Body of pancreas (tissue), 4 donors: Measurements from ENCODE around the gene BACH1. TPM values are rescaled to one million over a fixed set of nuclear protein-coding genes. Genes with fewer than 3 reads are reported as not detected.

Experiments used
- ATAC-seq: fragments of 150-250 bp; one replicate; pipeline ENCODE4 v1.9.1; 2016
- DNase-seq, 4 donors: peaks; one replicate each; pipeline ENCODE4 v3.0.0-alpha.2; 2019
- H3K27ac ChIP-seq, 4 donors: fragments of 200-600 bp; sonication (generic); 1 replicate in 3 of 4; 2 replicates in 1 of 4; pipeline versions ENCODE4 v1.5.1 to v1.6.1; 2016 to 2019; ENCODE audit warnings: mild to moderate bottlenecking in 1 of 4, mixed read lengths in 1 of 4, moderate library complexity in 1 of 4
- H3K27me3 ChIP-seq, 2 donors: fragments of 200-600 bp; sonication (generic); one replicate each; pipeline ENCODE4 v1.6.0; 2016; ENCODE audit warnings: mild to moderate bottlenecking in 1 of 2
- H3K36me3 ChIP-seq, 2 donors: fragments of 200-600 bp; sonication (generic); replicated peaks in 1 of 2; 2 replicates each; pipeline ENCODE4 v1.5.1; 2016; ENCODE audit warnings: low read depth in 2 of 2; ENCODE audit not compliant: insufficient read depth in 1 of 2
- H3K4me1 ChIP-seq: fragments of 200-600 bp; sonication (generic); one replicate; pipeline ENCODE4 v1.6.0; 2016
- H3K4me3 ChIP-seq, 2 donors: fragments of 200-600 bp; sonication (generic); 1 replicate in 1 of 2; 2 replicates in 1 of 2; pipeline ENCODE4 v1.5.1; 2016 to 2019
- H3K9me3 ChIP-seq, 3 donors: fragments of 200-600 bp; sonication (generic); 1 replicate in 2 of 3; 2 replicates in 1 of 3; pipeline ENCODE4 v1.5.1; 2016
- POLR2A ChIP-seq, 3 donors: fragments of 450-650 bp; IDR thresholded peaks; one replicate each; pipeline ENCODE4 v1.6.1; 2016; ENCODE audit warnings: antibody characterized with exemption in 3 of 3, mild to moderate bottlenecking in 2 of 3
- WGBS, 2 donors: methylation state at CpG; one replicate each; pipeline ENCODE4 v1.1.5; 2017; 5-methylcytosine and 5-hydroxymethylcytosine counted together
- intact Hi-C: fragments of 100-400 bp; cut with DNase I; formaldehyde crosslinking; loops from one replicate; pipeline ENCODE4 v1.15.1; 2023
- total RNA-seq, 2 donors: library from RNA; depleted of rRNA; stranded (reverse); fragments of >200 nt; gene quantifications; one replicate each; pipeline ENCODE4 v1.1.0, GENCODE V29; 2016
- TF ChIP-seq, protein P1 (sequence below), 7 experiments: fragments of 450-650 bp in 4 of 7; fragments of 200-600 bp in 3 of 7; sonication (generic) in 3 of 7; IDR thresholded peaks; one replicate each; pipeline ENCODE4 v1.5.1; 2016 to 2019; ENCODE audit warnings: antibody characterized with exemption in 7 of 7

The BACH1 gene
- total RNA-seq, 2 donors from 2014 or later = 28.5 to 29.7 TPM

GRCh38 chr21:29330797-29331196 lies 32.1 kb downstream of the BACH1 start:
- intact Hi-C loops = no loop called here

GRCh38 chr21:29332461-29333362 lies 34.0 kb downstream of the BACH1 start:
- no peak overlapping the region for H3K4me3 ChIP-seq
- H3K9me3 ChIP-seq = no peaks in the 10 kb centered on the region
- TF ChIP-seq POLR2A (IDR thresholded peaks at IDR 0.05) = no peak
- TF ChIP-seq, protein P1, sequence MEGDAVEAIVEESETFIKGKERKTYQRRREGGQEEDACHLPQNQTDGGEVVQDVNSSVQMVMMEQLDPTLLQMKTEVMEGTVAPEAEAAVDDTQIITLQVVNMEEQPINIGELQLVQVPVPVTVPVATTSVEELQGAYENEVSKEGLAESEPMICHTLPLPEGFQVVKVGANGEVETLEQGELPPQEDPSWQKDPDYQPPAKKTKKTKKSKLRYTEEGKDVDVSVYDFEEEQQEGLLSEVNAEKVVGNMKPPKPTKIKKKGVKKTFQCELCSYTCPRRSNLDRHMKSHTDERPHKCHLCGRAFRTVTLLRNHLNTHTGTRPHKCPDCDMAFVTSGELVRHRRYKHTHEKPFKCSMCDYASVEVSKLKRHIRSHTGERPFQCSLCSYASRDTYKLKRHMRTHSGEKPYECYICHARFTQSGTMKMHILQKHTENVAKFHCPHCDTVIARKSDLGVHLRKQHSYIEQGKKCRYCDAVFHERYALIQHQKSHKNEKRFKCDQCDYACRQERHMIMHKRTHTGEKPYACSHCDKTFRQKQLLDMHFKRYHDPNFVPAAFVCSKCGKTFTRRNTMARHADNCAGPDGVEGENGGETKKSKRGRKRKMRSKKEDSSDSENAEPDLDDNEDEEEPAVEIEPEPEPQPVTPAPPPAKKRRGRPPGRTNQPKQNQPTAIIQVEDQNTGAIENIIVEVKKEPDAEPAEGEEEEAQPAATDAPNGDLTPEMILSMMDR (IDR thresholded peaks at IDR 0.05) = no peak
- intact Hi-C loops = no loop called here
- H3K4me1 ChIP-seq = peaks cover 5% of the 10 kb centered on the region
- no peak for DNase-seq
- 86% methylated on average over 10 of the region's 10 CpGs for WGBS, 2 donors
- ATAC-seq = no peak
- H3K27ac ChIP-seq = no peak overlapping the region
- no peaks in the 10 kb centered on the region for H3K27me3 ChIP-seq
- H3K36me3 ChIP-seq = peaks cover 2 to 3% of the 10 kb centered on the region in 2 donors

More at GRCh38 chr21:29330797-29331196, 32.1 kb downstream of the BACH1 start:
- Histone ChIP-seq H3K27me3 (no peaks in the 10 kb centered on the region), H3K9me3 (no peaks in the 10 kb centered on the region), H3K4me3 (no peak overlapping the region), H3K27ac (no peak overlapping the region), H3K36me3 (peaks cover 15 to 16% of the 10 kb centered on the region in 2 donors), H3K4me1 (peaks cover 5% of the 10 kb centered on the region)
- no peak for TF ChIP-seq POLR2A (IDR thresholded peaks at IDR 0.05)
- TF ChIP-seq, protein P1 (IDR thresholded peaks at IDR 0.05) = no peak
- DNase-seq (no peak), ATAC-seq (no peak)
- 67 to 86% methylated on average over 1 of the region's 1 CpG for WGBS, 2 donors

DNA sequence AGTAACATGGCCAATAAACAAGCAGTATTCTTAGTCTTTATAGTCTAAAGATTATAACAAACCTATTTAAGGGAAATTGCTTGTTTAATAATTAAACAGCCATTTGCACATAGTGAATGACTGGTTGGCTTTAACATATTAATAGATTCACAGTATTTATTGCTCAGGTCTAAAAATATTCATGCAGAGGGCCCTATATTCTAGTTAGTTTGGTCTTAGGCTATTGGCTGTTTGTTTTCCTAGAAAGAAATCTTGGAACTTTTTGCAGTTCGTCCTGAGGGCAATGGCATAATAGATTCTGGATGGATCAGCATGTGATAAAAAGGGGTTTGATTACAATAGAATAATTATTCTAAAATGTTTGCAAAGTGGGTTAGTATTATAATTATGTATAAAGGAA lies 34.7 kb downstream of the BACH1 start:
- no peak overlapping the region for H3K4me3 ChIP-seq
- H3K27me3 ChIP-seq = no peaks in the 10 kb centered on the region
- no peaks in the 10 kb centered on the region for H3K9me3 ChIP-seq
- WGBS, 2 donors = 27 to 36% methylated on average over 1 of the region's 1 CpG
- intact Hi-C loops = no loop called here
- H3K27ac ChIP-seq = no peak overlapping the region
- no peak for TF ChIP-seq POLR2A (IDR thresholded peaks at IDR 0.05)
- TF ChIP-seq, protein P1 (IDR thresholded peaks at IDR 0.05) = no peak
- peaks cover 5% of the 10 kb centered on the region for H3K4me1 ChIP-seq
- DNase-seq (no peak), ATAC-seq (no peak)
- no peaks in the 10 kb centered on the region for H3K36me3 ChIP-seq

DNA sequence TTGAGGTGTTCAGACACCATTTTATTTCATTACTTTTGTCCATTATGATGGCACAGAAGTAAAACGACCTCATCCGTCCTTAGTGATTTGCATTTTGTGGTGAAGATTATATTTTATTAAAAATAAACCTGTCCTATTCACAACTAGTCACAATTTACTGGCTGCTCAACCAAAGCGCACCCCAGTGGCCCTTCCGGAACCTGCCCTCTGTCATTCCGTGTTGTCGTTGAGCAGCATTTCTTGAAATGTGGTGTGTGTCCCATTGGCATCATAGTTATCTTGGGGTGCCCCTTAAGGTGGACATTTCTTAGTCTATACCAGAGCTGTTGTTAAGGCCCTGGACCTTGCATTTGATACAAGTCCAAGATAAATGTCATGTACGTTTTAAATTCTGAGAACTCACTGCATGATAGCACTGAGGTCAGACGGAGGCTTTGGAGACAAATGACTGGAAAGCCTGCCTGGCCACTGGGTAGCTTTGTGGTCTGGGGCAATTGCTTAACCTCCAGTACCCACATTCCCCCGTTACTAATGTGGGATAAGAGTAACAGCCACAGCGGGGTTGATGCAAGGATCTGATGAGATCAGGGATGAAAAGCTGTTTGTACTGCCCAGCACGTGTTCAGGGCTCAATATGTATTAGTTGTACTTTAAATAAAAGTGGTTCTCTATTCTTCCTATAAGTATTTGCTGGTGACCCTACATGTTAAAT lies 36.2 kb downstream of the BACH1 start:
- Histone ChIP-seq H3K27me3 (no peaks in the 10 kb centered on the region), H3K4me1 (peaks cover 8% of the 10 kb centered on the region), H3K4me3 (no peak overlapping the region), H3K27ac (no peak overlapping the region), H3K36me3 (no peaks in the 10 kb centered on the region), H3K9me3 (no peaks in the 10 kb centered on the region)
- TF ChIP-seq, protein P1 (IDR thresholded peaks at IDR 0.05) = no peak
- no peak for TF ChIP-seq POLR2A (IDR thresholded peaks at IDR 0.05)
- whole genome bisulfite sequencing, 2 donors = 77 to 91% methylated on average over 11 of the region's 11 CpGs
- ATAC-seq = no peak
- no peak for DNase-seq
- intact Hi-C loops = no loop called here
